Right lobe of liver (tissue), 4 donors: ENCODE data around the gene REC114.

ENCODE experiments used
- CTCF ChIP-seq, 4 donors: fragments of 200-600 bp in 3 of 4; fragments of 450-650 bp in 1 of 4; IDR thresholded peaks; one replicate each; pipeline versions ENCODE4 v1.5.1 to v1.8.0; 2016 to 2022; ENCODE audit warnings: antibody characterized with exemption in 4 of 4, mild to moderate bottlenecking in 2 of 4
- POLR2A ChIP-seq: fragments of 450-650 bp; IDR thresholded peaks from one replicate; pipeline ENCODE4 v1.6.1; 2017; ENCODE audit warnings: antibody characterized with exemption, mild to moderate bottlenecking
- donor health status: DM: no; HTN: no; CAD: no.
- donor health status: DM: no; HTN: no; CAD: no.
- donor health status: DM: no; HTN: yes; CAD: no.

- TF ChIP-seq CTCF (IDR thresholded peaks at IDR 0.05) (no peak), POLR2A (no peak)
Measured at GRCh38 chr15:73572296-73572695, 129.3 kb downstream of the REC114 start.
